Esophagus squamous epithelium (tissue), 5 donors: Measurements from ENCODE around the gene HOXB8. TPM values are rescaled to one million over a fixed set of nuclear protein-coding genes. Genes with fewer than 3 reads are reported as not detected.
A peak's percentile ranks its signal among the peaks of the same experiment; 100 is the strongest.

ENCODE experiments used
- DNase-seq: peaks from one replicate; lab custom pipeline; 2025; lab: John Stamatoyannopoulos, UW
- H3K27ac ChIP-seq, 4 donors: fragments of 200-600 bp; sonication (generic); one replicate each; pipeline ENCODE4 v1.5.1; 2016 to 2019; ENCODE audit warnings: mild to moderate bottlenecking in 1 of 4
- H3K27me3 ChIP-seq, 4 donors: fragments of 200-600 bp; sonication (generic); 1 replicate in 3 of 4; 2 replicates in 1 of 4; pipeline versions ENCODE4 v1.5.1 to v1.6.0; 2017 to 2021; ENCODE audit warnings: antibody characterized with exemption in 1 of 4
- H3K36me3 ChIP-seq, 3 donors: fragments of 200-600 bp; sonication (generic); one replicate each; pipeline ENCODE4 v1.5.1; 2016 to 2019
- H3K4me1 ChIP-seq, 3 donors: fragments of 200-600 bp; sonication (generic); one replicate each; pipeline ENCODE4 v1.5.1; 2017 to 2019
- H3K4me3 ChIP-seq, 4 donors: fragments of 200-600 bp; sonication (generic); 1 replicate in 3 of 4; 2 replicates in 1 of 4; pipeline ENCODE4 v1.5.1; 2016 to 2019; ENCODE audit warnings: mild to moderate bottlenecking in 2 of 4, moderate library complexity in 1 of 4
- H3K9me3 ChIP-seq, 3 donors: fragments of 200-600 bp; sonication (generic); one replicate each; pipeline ENCODE4 v1.5.1; 2016 to 2019
- CTCF ChIP-seq, 6 experiments: fragments of 450-650 bp in 4 of 6; fragments of 200-600 bp in 2 of 6; sonication (generic) in 2 of 6; IDR thresholded peaks; one replicate each; pipeline ENCODE4 v1.5.1; 2016 to 2019; ENCODE audit warnings: antibody characterized with exemption in 6 of 6, mild to moderate bottlenecking in 4 of 6, moderate library complexity in 4 of 6
- POLR2A ChIP-seq, 4 donors: fragments of 450-650 bp; IDR thresholded peaks; one replicate each; pipeline ENCODE4 v1.6.1; 2017; ENCODE audit warnings: antibody characterized with exemption in 4 of 4, mild to moderate bottlenecking in 4 of 4, moderate library complexity in 3 of 4
- WGBS, 2 donors: methylation state at CpG; one replicate each; pipeline ENCODE4 v1.1.5; 2018; 5-methylcytosine and 5-hydroxymethylcytosine counted together
- intact Hi-C: fragments of 100-400 bp; cut with DNase I; formaldehyde crosslinking; loops from one replicate; pipeline ENCODE4 v1.15.0; 2022
- total RNA-seq, 4 donors: library from RNA; depleted of rRNA; stranded (reverse); fragments of >200 nt; gene quantifications; one replicate each; pipeline ENCODE4 v1.1.0, GENCODE V29; 2016
- donor health status: DM: yes; HTN: yes; CAD: no.

The HOXB8 gene
- total RNA-seq, 4 donors from 2014 or later: not detected

- intact Hi-C loops: no loop called here
- TF ChIP-seq CTCF (IDR thresholded peaks at IDR 0.05): no peak
- no peak for TF ChIP-seq POLR2A (IDR thresholded peaks at IDR 0.05)
- peaks cover 33 to 100% (median 84%) of the 10 kb centered on the region in 4 donors for H3K27me3 ChIP-seq
- H3K4me3 ChIP-seq: no peak overlapping the region
- no peaks in the 10 kb centered on the region for H3K36me3 ChIP-seq
- H3K4me1 ChIP-seq: peaks cover 4 to 47% (median 24%) of the 10 kb centered on the region in 3 donors
- 46 to 74% methylated on average over 9 of the region's 9 CpGs for WGBS, 2 donors
- no peaks in the 10 kb centered on the region for H3K9me3 ChIP-seq
- no peak for DNase-seq
- H3K27ac ChIP-seq: no peak overlapping the region
Observed at GRCh38 chr17:48606892-48607614, 8.0 kb downstream of the HOXB8 start.

GRCh38 chr17:48605991-48606891 is 8.9 kb downstream of the HOXB8 start:
- H3K36me3 ChIP-seq: no peaks in the 10 kb centered on the region
- peaks cover 5 to 45% (median 16%) of the 10 kb centered on the region in 3 donors for H3K4me1 ChIP-seq
- H3K27me3 ChIP-seq: peaks cover 31 to 100% (median 85%) of the 10 kb centered on the region in 4 donors
- no peak overlapping the region for H3K27ac ChIP-seq
- no peak for DNase-seq
- no peaks in the 10 kb centered on the region for H3K9me3 ChIP-seq
- H3K4me3 ChIP-seq: no peak overlapping the region
- intact Hi-C loops: no loop called here
- no peak for TF ChIP-seq CTCF (IDR thresholded peaks at IDR 0.05)
- TF ChIP-seq POLR2A (IDR thresholded peaks at IDR 0.05): no peak
- WGBS, 2 donors: 42 to 52% methylated on average over 36 to 41 of the region's 41 CpGs

GRCh38 chr17:48605409-48605919 is 9.6 kb downstream of the HOXB8 start:
- Histone ChIP-seq H3K27ac (no peak overlapping the region), H3K27me3 (peaks cover 27 to 100% (median 79%) of the 10 kb centered on the region in 4 donors), H3K4me3 (no peak overlapping the region), H3K4me1 (peaks cover 5 to 37% (median 9%) of the 10 kb centered on the region in 3 donors), H3K36me3 (no peaks in the 10 kb centered on the region), H3K9me3 (no peaks in the 10 kb centered on the region)
- TF ChIP-seq CTCF (IDR thresholded peaks at IDR 0.05): no peak
- intact Hi-C loops: no loop called here
- DNase-seq: no peak
- WGBS, 2 donors: 39 to 44% methylated on average over 7 to 10 of the region's 10 CpGs

- DNase-seq: no peak
Observed at GRCh38 chr17:48604770-48605329, 10.2 kb downstream of the HOXB8 start, which contains the start of gene HOXB6. Gene HOXB6, minus strand, starts transcription at chr17:48604986. Its CDS starts 6,836 bp downstream, at chr17:48598150.

More at GRCh38 chr17:48604770-48605329, 10.2 kb downstream of the HOXB8 start, which contains the start of gene HOXB6:
- peak within 1 kb of the TSS in 1 of 4 donors; percentile 24 for H3K4me3 ChIP-seq
- TF ChIP-seq CTCF (IDR thresholded peaks at IDR 0.05): no peak
- TF ChIP-seq POLR2A (IDR thresholded peaks at IDR 0.05): no peak
- H3K27ac ChIP-seq: no peak within 1 kb of the TSS
- 18 to 22% methylated on average over 16 of the region's 16 CpGs for WGBS, 2 donors
- intact Hi-C loops: no loop called here
- H3K4me1 ChIP-seq: peaks cover 5 to 31% (median 5%) of the 10 kb centered on the region in 3 donors
- H3K27me3 ChIP-seq: peaks cover 27 to 100% (median 77%) of the 10 kb centered on the region in 4 donors
- H3K9me3 ChIP-seq: no peaks in the 10 kb centered on the region
- H3K36me3 ChIP-seq: no peaks in the 10 kb centered on the region
